ENCODE data around the gene LRIT1.
"Not testable (repeated sequence)": the region's sequence is repeated elsewhere in the genome, so short reads cannot be mapped to it uniquely, and the experiment has no call there.

The LRIT1 gene, protein sequence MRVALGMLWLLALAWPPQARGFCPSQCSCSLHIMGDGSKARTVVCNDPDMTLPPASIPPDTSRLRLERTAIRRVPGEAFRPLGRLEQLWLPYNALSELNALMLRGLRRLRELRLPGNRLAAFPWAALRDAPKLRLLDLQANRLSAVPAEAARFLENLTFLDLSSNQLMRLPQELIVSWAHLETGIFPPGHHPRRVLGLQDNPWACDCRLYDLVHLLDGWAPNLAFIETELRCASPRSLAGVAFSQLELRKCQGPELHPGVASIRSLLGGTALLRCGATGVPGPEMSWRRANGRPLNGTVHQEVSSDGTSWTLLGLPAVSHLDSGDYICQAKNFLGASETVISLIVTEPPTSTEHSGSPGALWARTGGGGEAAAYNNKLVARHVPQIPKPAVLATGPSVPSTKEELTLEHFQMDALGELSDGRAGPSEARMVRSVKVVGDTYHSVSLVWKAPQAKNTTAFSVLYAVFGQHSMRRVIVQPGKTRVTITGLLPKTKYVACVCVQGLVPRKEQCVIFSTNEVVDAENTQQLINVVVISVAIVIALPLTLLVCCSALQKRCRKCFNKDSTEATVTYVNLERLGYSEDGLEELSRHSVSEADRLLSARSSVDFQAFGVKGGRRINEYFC

GRCh38 chr10:84241185-84241790, at the start of gene LRIT1:
Gene LRIT1, minus strand, starts transcription at chr10:84241546. Its CDS starts 107 bp downstream, at chr10:84241439.
- no peak for DNase-seq

- no peak for DNase-seq
Observed at GRCh38 chr10:84290235-84290634, 48.9 kb upstream of the LRIT1 start.

DNA sequence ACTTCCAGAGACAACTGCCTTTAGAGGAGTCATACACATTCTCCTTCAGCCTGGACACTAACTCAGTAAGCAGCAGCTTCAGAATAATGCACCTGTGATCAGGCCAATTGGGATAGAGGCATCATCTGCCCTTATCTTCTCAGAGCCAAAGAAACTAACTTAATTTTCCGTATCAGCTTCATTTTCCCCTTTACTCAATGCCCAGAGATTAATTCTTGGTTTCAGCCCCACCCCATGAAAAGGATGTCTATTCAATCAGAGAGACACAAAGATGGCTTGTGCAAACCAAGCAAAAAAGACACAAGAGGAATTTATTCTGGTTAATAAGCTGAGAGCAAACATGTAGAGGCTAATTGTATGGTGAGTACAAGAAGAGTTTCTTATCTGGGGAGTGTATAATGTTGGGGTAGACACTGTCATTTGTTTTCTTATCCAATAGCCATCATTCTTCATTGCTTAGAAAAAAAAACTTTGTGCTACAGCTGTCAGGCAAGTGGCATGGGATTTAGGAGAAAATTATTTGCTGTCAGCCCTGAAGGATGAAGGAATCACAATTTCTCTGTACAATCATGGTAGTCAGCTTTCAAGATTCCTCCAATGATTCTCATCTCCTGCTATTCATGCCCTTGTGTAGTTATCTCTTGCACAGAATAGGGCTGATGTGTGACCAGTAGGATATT, 48.3 kb upstream of the LRIT1 start:
- no peak for DNase-seq

- no peak for DNase-seq
Observed at GRCh38 chr10:84288151-84288550, 46.8 kb upstream of the LRIT1 start.

- DNase-seq: no peak
Observed at GRCh38 chr10:84286695-84287094, 45.3 kb upstream of the LRIT1 start.

GRCh38 chr10:84279876-84280475, 38.6 kb upstream of the LRIT1 start:
- DNase-seq: not testable (repeated sequence)

DNA sequence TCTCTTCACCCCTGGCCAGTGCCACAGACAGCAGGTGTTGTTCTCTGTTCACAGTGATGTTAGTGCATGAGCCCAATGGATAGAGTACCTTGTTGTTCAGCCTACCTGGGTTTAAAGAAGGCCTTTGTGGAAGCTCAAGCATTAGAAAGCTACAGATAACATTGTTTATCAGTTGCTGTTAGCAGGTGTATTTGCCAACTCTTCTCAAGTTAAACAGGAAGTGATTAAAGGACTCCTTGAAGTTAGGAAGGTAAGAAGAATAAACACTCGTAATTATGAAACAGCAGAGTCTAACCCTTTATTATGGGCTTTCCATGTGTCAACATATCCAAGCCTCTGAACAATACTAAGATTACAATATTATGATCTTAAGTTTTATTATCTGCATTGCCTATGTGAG, 29.4 kb upstream of the LRIT1 start:
- no peak for DNase-seq

DNA sequence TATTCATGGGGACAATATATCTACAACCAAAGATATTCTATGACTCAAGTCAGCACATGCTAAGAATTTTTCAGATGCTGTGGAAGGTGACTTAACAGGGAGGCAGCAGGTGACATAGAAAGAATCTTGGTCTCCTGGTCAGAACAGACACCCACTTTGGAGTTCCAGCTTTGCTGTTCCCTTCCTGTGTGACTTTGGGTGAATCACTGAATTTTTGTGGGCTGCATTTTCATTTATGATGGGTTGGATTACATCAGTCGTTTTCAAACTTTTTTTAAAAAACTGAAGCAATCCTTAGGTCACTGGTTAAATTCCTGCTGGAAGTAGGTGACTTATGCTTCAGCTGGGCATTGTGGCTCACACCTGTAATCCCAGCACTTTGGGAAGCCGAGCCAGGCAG, 28.4 kb upstream of the LRIT1 start:
- no peak for DNase-seq

GRCh38 chr10:84269162-84269561, 27.8 kb upstream of the LRIT1 start:
- DNase-seq: no peak

DNA sequence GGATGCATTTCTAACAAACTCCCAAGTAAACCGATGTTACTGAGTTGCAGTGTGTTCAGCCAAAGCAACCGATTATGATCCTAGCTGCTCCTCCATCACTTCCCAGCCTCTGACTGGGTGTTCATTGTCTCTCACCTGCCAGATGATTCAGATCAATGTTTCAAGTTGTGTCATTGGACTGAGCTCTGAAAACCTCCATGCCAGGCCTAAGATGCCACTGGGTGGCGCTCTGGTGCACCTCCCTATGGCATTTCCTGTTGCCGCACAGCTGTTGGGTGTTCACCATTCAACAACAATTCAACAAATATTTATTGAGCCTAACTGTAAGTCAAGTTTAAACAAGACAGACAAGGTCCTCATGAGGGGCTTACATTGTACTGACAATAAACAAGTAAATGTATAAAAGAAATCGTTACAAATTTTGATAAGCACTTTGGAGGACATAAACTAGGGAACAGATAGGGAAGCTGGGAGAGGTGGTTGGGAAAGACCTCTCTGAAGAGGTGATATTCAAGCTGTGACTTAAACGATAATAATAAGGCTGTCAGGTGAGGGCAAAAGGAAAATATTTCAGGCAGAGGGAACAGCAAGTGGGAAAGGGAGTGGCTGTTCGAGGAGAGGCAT, 26.3 kb upstream of the LRIT1 start:
- no peak for DNase-seq

DNA sequence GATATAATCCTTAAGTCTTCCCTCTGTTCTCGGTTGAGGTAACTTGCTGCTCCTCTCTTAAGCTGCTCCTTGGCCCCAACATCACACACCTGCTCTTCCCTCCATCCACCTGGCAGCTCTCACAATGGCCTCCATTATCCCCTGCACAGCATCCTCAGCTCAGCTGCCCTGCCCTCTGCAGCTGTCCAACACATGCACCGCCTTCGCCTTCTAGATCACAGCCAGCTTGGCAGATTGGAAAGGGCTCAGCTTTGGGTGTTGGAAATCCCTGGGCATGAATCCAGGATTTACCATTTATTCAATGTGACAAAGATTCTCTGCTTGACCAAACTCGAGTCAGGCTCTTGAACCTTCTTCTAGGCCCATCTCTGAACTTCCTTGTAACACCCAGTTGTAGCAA, 24.1 kb upstream of the LRIT1 start:
- no peak for DNase-seq

- DNase-seq: peak; percentile 73
Observed at GRCh38 chr10:84264611-84265141, 23.3 kb upstream of the LRIT1 start.

DNA sequence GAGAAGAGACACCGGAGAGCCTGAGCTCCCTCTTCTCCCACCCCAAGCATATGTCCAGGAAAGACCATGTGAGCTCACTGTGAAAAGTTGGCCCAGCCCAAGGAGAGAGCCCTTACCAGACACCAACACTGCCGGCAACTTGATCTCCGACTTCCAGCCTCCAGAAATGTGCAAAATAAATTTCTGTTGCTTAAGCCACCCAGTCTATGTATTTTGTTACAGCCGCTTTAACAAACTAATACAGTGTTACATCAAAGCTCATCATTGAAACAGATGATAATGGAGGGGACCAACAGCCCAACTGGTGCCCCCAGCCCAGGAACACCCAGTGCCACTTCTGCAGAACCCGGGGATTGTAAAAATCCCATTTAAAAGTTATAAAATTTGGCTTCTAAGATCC, 22.4 kb upstream of the LRIT1 start:
- no peak for DNase-seq

- no peak for DNase-seq
Observed at GRCh38 chr10:84262190-84262956, 21.0 kb upstream of the LRIT1 start.

- no peak for DNase-seq
Observed at GRCh38 chr10:84261236-84261915, 20.0 kb upstream of the LRIT1 start.

GRCh38 chr10:84258034-84258695, 16.8 kb upstream of the LRIT1 start:
- DNase-seq: no peak

GRCh38 chr10:84257343-84258020, 16.1 kb upstream of the LRIT1 start:
- no peak for DNase-seq

GRCh38 chr10:84256510-84257342, 15.4 kb upstream of the LRIT1 start:
- peak; percentile 60 for DNase-seq

All from right forelimb (tissue), 1 donor.